ENCODE results near the gene MYBPH. TPM values are rescaled to one million over a fixed set of nuclear protein-coding genes. Genes with fewer than 3 reads are reported as not detected.

The MYBPH gene
- total RNA-seq, 2 experiments from 2014 or later, result not detected

- H3K27ac Mint-ChIP-seq, result no peak overlapping the region
- no peaks in the 10 kb centered on the region for H3K4me1 Mint-ChIP-seq (ENCODE audit: low read depth)
Measured at GRCh38 chr1:203158960-203159665, 16.5 kb downstream of the MYBPH start.

GRCh38 chr1:203158423-203158822 lies 17.2 kb downstream of the MYBPH start:
- Mint-ChIP-seq H3K4me1 (ENCODE audit: low read depth) (no peaks in the 10 kb centered on the region), H3K36me3 (ENCODE audit: low read depth) (no peaks in the 10 kb centered on the region), H3K4me3 (no peak overlapping the region), H3K27me3 (ENCODE audit: low read depth) (peaks cover 5% of the 10 kb centered on the region), H3K9me3 (peaks cover 2% of the 10 kb centered on the region), H3K27ac (no peak overlapping the region)
- DNase-seq, result no peak
- intact Hi-C loops (cut with micrococcal nuclease), result no loop called here
- CTCF ChIA-PET, result interaction anchor here (0.6 to 0.8 kb wide), 2 partner anchors 14 to 205 kb away, joined by 4 to 5 read pairs; no protein-coding TSS in a partner anchor

More at GRCh38 chr1:203158960-203159665, 16.5 kb downstream of the MYBPH start:
- no peak overlapping the region for H3K4me3 Mint-ChIP-seq
- H3K27me3 Mint-ChIP-seq (ENCODE audit: low read depth), result peaks cover 5% of the 10 kb centered on the region
- H3K36me3 Mint-ChIP-seq (ENCODE audit: low read depth), result no peaks in the 10 kb centered on the region
- CTCF ChIA-PET, result interaction anchor here (0.8 kb wide), 1 partner anchor 13 kb away, joined by 4 read pairs; no protein-coding TSS in a partner anchor
- peaks cover 2% of the 10 kb centered on the region for H3K9me3 Mint-ChIP-seq
- intact Hi-C loops (cut with micrococcal nuclease), result no loop called here
- DNase-seq, result no peak

- CTCF ChIA-PET, result no interaction called here
- peaks cover 2% of the 10 kb centered on the region for H3K9me3 Mint-ChIP-seq
- DNase-seq, result no peak
- no peaks in the 10 kb centered on the region for H3K36me3 Mint-ChIP-seq (ENCODE audit: low read depth)
- H3K27ac Mint-ChIP-seq, result no peak overlapping the region
- no peak overlapping the region for H3K4me3 Mint-ChIP-seq
- H3K27me3 Mint-ChIP-seq (ENCODE audit: low read depth), result no peaks in the 10 kb centered on the region
- H3K4me1 Mint-ChIP-seq (ENCODE audit: low read depth), result no peaks in the 10 kb centered on the region
- intact Hi-C loops (cut with micrococcal nuclease), result no loop called here
Measured at GRCh38 chr1:203156280-203156679, 19.3 kb downstream of the MYBPH start.

- Mint-ChIP-seq H3K27ac (no peak overlapping the region), H3K27me3 (ENCODE audit: low read depth) (no peaks in the 10 kb centered on the region), H3K4me1 (ENCODE audit: low read depth) (no peaks in the 10 kb centered on the region), H3K9me3 (peaks cover 2% of the 10 kb centered on the region), H3K36me3 (ENCODE audit: low read depth) (no peaks in the 10 kb centered on the region), H3K4me3 (no peak overlapping the region)
- CTCF ChIA-PET, result interaction anchor here (1.3 kb wide), 1 partner anchor 19 kb away, joined by 5 read pairs; no protein-coding TSS in a partner anchor
- intact Hi-C loops (cut with micrococcal nuclease), result no loop called here
- no peak for DNase-seq
Measured at GRCh38 chr1:203153989-203154821, 21.4 kb downstream of the MYBPH start.

- CTCF ChIA-PET, result interaction anchor here (1.3 kb wide), 1 partner anchor 19 kb away, joined by 5 read pairs; no protein-coding TSS in a partner anchor
- no peak overlapping the region for H3K27ac Mint-ChIP-seq
- intact Hi-C loops (cut with micrococcal nuclease), result no loop called here
- H3K4me1 Mint-ChIP-seq (ENCODE audit: low read depth), result no peaks in the 10 kb centered on the region
- DNase-seq, result no peak
- no peaks in the 10 kb centered on the region for H3K27me3 Mint-ChIP-seq (ENCODE audit: low read depth)
- H3K9me3 Mint-ChIP-seq, result peaks cover 1% of the 10 kb centered on the region
- no peak overlapping the region for H3K4me3 Mint-ChIP-seq
- H3K36me3 Mint-ChIP-seq (ENCODE audit: low read depth), result no peaks in the 10 kb centered on the region
Measured at GRCh38 chr1:203153051-203153988, 22.3 kb downstream of the MYBPH start.

- no peaks in the 10 kb centered on the region for H3K36me3 Mint-ChIP-seq (ENCODE audit: low read depth)
Measured at GRCh38 chr1:203152158-203153034, 23.2 kb downstream of the MYBPH start.

GRCh38 chr1:203151362-203152157 lies 24.1 kb downstream of the MYBPH start:
- intact Hi-C loops (cut with micrococcal nuclease), result no loop called here
- CTCF ChIA-PET, result no interaction called here

More at GRCh38 chr1:203152158-203153034, 23.2 kb downstream of the MYBPH start:
- Mint-ChIP-seq H3K4me3 (no peak overlapping the region), H3K4me1 (ENCODE audit: low read depth) (no peaks in the 10 kb centered on the region), H3K27me3 (ENCODE audit: low read depth) (no peaks in the 10 kb centered on the region), H3K27ac (no peak overlapping the region), H3K9me3 (no peaks in the 10 kb centered on the region)
- no peak for DNase-seq
- CTCF ChIA-PET, result no interaction called here
- intact Hi-C loops (cut with micrococcal nuclease), result no loop called here

GRCh38 chr1:203150511-203151297 lies 24.9 kb downstream of the MYBPH start:
- Mint-ChIP-seq H3K4me3 (no peak overlapping the region), H3K36me3 (ENCODE audit: low read depth) (no peaks in the 10 kb centered on the region), H3K27me3 (ENCODE audit: low read depth) (no peaks in the 10 kb centered on the region), H3K9me3 (no peaks in the 10 kb centered on the region), H3K4me1 (ENCODE audit: low read depth) (no peaks in the 10 kb centered on the region), H3K27ac (no peak overlapping the region)
- DNase-seq, result no peak
- CTCF ChIA-PET, result no interaction called here
- intact Hi-C loops (cut with micrococcal nuclease), result no loop called here

More at GRCh38 chr1:203151362-203152157, 24.1 kb downstream of the MYBPH start:
- no peak overlapping the region for H3K27ac Mint-ChIP-seq
- no peaks in the 10 kb centered on the region for H3K27me3 Mint-ChIP-seq (ENCODE audit: low read depth)
- H3K9me3 Mint-ChIP-seq, result no peaks in the 10 kb centered on the region
- no peak overlapping the region for H3K4me3 Mint-ChIP-seq
- H3K36me3 Mint-ChIP-seq (ENCODE audit: low read depth), result no peaks in the 10 kb centered on the region
- H3K4me1 Mint-ChIP-seq (ENCODE audit: low read depth), result no peaks in the 10 kb centered on the region
- DNase-seq, result no peak

GRCh38 chr1:203149188-203149840 lies 26.3 kb downstream of the MYBPH start:
- no peak overlapping the region for H3K27ac Mint-ChIP-seq
- no peaks in the 10 kb centered on the region for H3K9me3 Mint-ChIP-seq
- no peaks in the 10 kb centered on the region for H3K4me1 Mint-ChIP-seq (ENCODE audit: low read depth)
- no peaks in the 10 kb centered on the region for H3K36me3 Mint-ChIP-seq (ENCODE audit: low read depth)
- CTCF ChIA-PET, result interaction anchor here (0.6 to 1.1 kb wide), 2 partner anchors 67 to 1094 kb away, joined by 5 to 8 read pairs; no protein-coding TSS in a partner anchor
- no peaks in the 10 kb centered on the region for H3K27me3 Mint-ChIP-seq (ENCODE audit: low read depth)
- H3K4me3 Mint-ChIP-seq, result no peak overlapping the region
- no peak for DNase-seq
- intact Hi-C loops (cut with micrococcal nuclease), result no loop called here

GRCh38 chr1:203148579-203148978 lies 27.0 kb downstream of the MYBPH start:
- H3K36me3 Mint-ChIP-seq (ENCODE audit: low read depth), result no peaks in the 10 kb centered on the region
- H3K4me1 Mint-ChIP-seq (ENCODE audit: low read depth), result no peaks in the 10 kb centered on the region
- H3K4me3 Mint-ChIP-seq, result no peak overlapping the region
- CTCF ChIA-PET, result interaction anchor here (0.6 to 1.1 kb wide), 3 partner anchors 30 to 1094 kb away, joined by 3 to 8 read pairs (median 5); no protein-coding TSS in a partner anchor
- no peaks in the 10 kb centered on the region for H3K27me3 Mint-ChIP-seq (ENCODE audit: low read depth)
- DNase-seq, result no peak
- intact Hi-C loops (cut with micrococcal nuclease), result no loop called here
- H3K27ac Mint-ChIP-seq, result no peak overlapping the region
- no peaks in the 10 kb centered on the region for H3K9me3 Mint-ChIP-seq

All from activated naive CD4-positive, alpha-beta T cell treated with anti-CD3 and anti-CD28 coated beads for 36 hours (primary cell).